Measurements from ENCODE around the gene CUX1.

GRCh38 chr7:101856473-101857357, 39.3 kb downstream of the CUX1 start:
- TF ChIP-seq ESRRG (CRISPR knock-in tag; IDR thresholded peaks at IDR 0.05) (no peak), PATZ1 (CRISPR knock-in tag; IDR thresholded peaks at IDR 0.05; ENCODE audit: borderline replicate concordance) (no peak), ARNTL (CRISPR knock-in tag; IDR thresholded peaks at IDR 0.05; ENCODE audit: borderline replicate concordance, low read depth) (no peak), CREB5 (CRISPR knock-in tag; IDR thresholded peaks at IDR 0.05; ENCODE audit: low read depth) (no peak), ZFP30 (CRISPR knock-in tag; IDR thresholded peaks at IDR 0.05) (no peak), ZFP3 (CRISPR knock-in tag; IDR thresholded peaks at IDR 0.05) (peak; percentile 48), TOX (CRISPR knock-in tag; IDR thresholded peaks at IDR 0.05; ENCODE audit: borderline replicate concordance) (no peak), ZC3H10 (CRISPR knock-in tag; IDR thresholded peaks at IDR 0.05) (no peak), RARB (CRISPR knock-in tag; IDR thresholded peaks at IDR 0.05) (no peak), POU6F1 (CRISPR knock-in tag; IDR thresholded peaks at IDR 0.05; ENCODE audit: borderline replicate concordance, low read depth) (no peak), ISL1 (CRISPR knock-in tag; IDR thresholded peaks at IDR 0.05) (no peak), CSRNP3 (CRISPR knock-in tag; IDR thresholded peaks at IDR 0.05) (no peak), PPARA (CRISPR knock-in tag; IDR thresholded peaks at IDR 0.05; ENCODE audit: borderline replicate concordance) (no peak), ZNF70 (CRISPR knock-in tag; IDR thresholded peaks at IDR 0.05) (peak; percentile 100)

All from SK-N-SH treated with all-trans-retinoic acid at 6 μM for 48 hours (cell line).